Activated naive CD8-positive, alpha-beta T cell (primary cell): ENCODE measurements around the gene C13orf46.
"Not testable (repeated sequence)": the region's sequence is repeated elsewhere in the genome, so short reads cannot be mapped to it uniquely, and the experiment has no call there.

ENCODE experiments used
- H3K27ac Mint-ChIP-seq: one replicate; pipeline ENCODE4 v1.8.0; 2021; ENCODE audit warnings: mixed read lengths
- H3K27me3 Mint-ChIP-seq: one replicate; pipeline ENCODE4 v1.8.0; 2021; ENCODE audit warnings: mixed read lengths
- H3K36me3 Mint-ChIP-seq: one replicate; pipeline ENCODE4 v1.8.0; 2021; ENCODE audit warnings: mixed read lengths
- H3K4me1 Mint-ChIP-seq: one replicate; pipeline ENCODE4 v1.8.0; 2021; ENCODE audit warnings: low read depth, mixed read lengths
- H3K4me3 Mint-ChIP-seq: one replicate; pipeline ENCODE4 v1.8.0; 2021; ENCODE audit warnings: mild to moderate bottlenecking, mixed read lengths
- H3K9me3 Mint-ChIP-seq: one replicate; pipeline ENCODE4 v1.8.0; 2021; ENCODE audit warnings: low read depth, mixed read lengths

C13orf46 gene

DNA sequence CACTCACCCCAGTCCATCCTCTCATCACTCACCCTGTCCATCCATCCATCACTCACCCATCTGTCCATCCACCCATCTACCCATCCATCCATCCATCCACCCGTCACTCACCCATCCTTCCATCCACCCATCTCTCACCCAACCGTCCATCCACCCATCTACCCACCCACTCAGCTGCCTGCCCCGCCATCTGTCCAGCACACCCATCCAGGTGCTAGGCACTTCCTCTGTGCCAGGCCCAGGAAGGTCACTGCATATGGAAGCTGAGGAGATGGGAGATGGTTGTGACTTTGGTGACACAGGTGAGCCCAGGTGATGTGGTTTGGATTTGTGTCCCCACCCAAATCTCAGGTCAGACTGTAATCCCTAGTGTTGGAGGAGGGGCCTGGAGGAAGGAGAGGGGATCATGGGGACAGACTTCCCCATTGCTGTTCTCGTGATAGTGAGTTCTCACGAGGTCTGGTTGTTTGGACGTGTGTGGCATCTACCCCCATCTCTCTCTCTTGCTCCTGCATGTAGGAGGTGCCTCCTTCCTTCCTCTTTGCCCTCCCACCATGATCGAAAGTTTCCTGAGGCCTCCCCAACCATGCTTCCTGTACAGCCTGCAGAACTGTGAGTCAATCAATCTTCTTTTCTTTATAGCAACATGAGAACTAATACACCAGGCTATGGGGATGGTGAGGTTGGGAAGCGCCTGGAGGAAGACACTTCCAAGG is 15.9 kb upstream of the C13orf46 start:
- H3K36me3 Mint-ChIP-seq, result peaks cover 14% of the 10 kb centered on the region
- H3K27me3 Mint-ChIP-seq, result no peaks in the 10 kb centered on the region
- H3K27ac Mint-ChIP-seq, result peak overlapping the region; percentile 70
- H3K4me3 Mint-ChIP-seq, result no peak overlapping the region
- H3K4me1 Mint-ChIP-seq, result peaks cover 3% of the 10 kb centered on the region
- no peaks in the 10 kb centered on the region for H3K9me3 Mint-ChIP-seq

GRCh38 chr13:113988859-113989258 is 15.0 kb upstream of the C13orf46 start:
- H3K27me3 Mint-ChIP-seq, H3K27ac Mint-ChIP-seq, H3K4me3 Mint-ChIP-seq, H3K9me3 Mint-ChIP-seq, H3K4me1 Mint-ChIP-seq: not testable (repeated sequence)
- peaks cover 12% of the 10 kb centered on the region for H3K36me3 Mint-ChIP-seq

- Mint-ChIP-seq H3K36me3 (peaks cover 7% of the 10 kb centered on the region), H3K27ac (no peak overlapping the region), H3K9me3 (no peaks in the 10 kb centered on the region), H3K4me1 (peaks cover 2% of the 10 kb centered on the region), H3K27me3 (no peaks in the 10 kb centered on the region), H3K4me3 (no peak overlapping the region)
Measured at GRCh38 chr13:113982296-113982661, 8.4 kb upstream of the C13orf46 start.

- Mint-ChIP-seq H3K9me3 (no peaks in the 10 kb centered on the region), H3K27ac (no peak overlapping the region), H3K27me3 (no peaks in the 10 kb centered on the region), H3K36me3 (peaks cover 7% of the 10 kb centered on the region), H3K4me3 (no peak overlapping the region), H3K4me1 (peaks cover 2% of the 10 kb centered on the region)
Measured at GRCh38 chr13:113981611-113982295, 7.9 kb upstream of the C13orf46 start.

DNA sequence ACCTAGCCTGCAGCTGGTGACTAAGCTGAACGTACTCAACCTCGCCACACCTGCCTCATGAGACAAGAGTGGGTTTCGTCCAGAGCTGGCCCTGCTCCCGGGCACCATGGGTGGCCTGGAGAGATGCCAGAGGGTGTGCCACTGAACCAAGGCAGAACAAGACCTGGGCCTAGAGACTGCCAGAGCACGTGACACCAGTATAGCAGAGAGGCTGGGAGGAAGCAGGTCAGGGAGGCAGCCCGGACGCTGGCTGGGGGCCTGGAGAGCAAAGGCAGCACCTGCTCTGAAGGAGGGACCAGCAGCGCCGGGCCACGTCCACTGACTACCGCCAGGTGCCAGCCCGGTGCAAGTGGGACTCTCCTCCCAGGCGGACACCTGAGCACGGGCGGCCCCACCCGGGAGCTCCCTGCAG is 7.3 kb upstream of the C13orf46 start:
- no peak overlapping the region for H3K4me3 Mint-ChIP-seq
- no peaks in the 10 kb centered on the region for H3K27me3 Mint-ChIP-seq
- H3K27ac Mint-ChIP-seq, result no peak overlapping the region
- peaks cover 2% of the 10 kb centered on the region for H3K4me1 Mint-ChIP-seq
- H3K36me3 Mint-ChIP-seq, result peaks cover 7% of the 10 kb centered on the region
- H3K9me3 Mint-ChIP-seq, result no peaks in the 10 kb centered on the region

DNA sequence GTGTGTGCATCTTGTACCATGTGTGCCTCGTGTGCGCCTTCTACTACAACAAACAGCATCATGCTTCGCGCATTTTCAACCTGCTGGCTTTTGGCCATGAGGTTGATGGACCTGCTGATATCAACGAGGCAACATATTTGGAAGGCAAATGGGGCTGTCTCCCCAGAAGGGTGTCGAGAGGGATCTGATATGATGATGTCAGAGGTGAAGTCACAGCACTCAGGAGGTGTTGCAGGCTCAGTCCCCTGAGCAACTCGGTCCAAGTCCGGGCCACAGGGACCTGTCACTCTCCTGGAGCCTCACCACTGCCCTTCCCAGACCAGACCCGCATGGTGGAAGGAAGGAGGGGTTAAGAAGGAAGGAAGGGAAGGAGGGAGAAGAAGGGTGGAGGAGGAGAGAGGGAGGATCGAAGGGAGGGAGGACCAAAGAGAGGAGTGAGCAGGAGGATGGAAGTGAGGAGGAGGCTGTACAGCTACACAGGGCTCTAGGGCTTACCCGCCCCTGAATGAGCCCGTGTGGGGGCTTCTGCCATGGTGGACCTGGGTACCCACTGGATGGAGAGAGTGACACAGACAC is 6.7 kb upstream of the C13orf46 start:
- H3K9me3 Mint-ChIP-seq, result no peaks in the 10 kb centered on the region
- no peaks in the 10 kb centered on the region for H3K27me3 Mint-ChIP-seq
- peaks cover 2% of the 10 kb centered on the region for H3K4me1 Mint-ChIP-seq
- no peak overlapping the region for H3K4me3 Mint-ChIP-seq
- peak overlapping the region; percentile 68 for H3K27ac Mint-ChIP-seq
- H3K36me3 Mint-ChIP-seq, result peaks cover 7% of the 10 kb centered on the region

GRCh38 chr13:113979791-113980471 is 6.1 kb upstream of the C13orf46 start:
- Mint-ChIP-seq H3K4me3 (no peak overlapping the region), H3K27ac (peak overlapping the region; percentile 68), H3K4me1 (peaks cover 2% of the 10 kb centered on the region), H3K27me3 (no peaks in the 10 kb centered on the region), H3K9me3 (no peaks in the 10 kb centered on the region), H3K36me3 (peaks cover 7% of the 10 kb centered on the region)

DNA sequence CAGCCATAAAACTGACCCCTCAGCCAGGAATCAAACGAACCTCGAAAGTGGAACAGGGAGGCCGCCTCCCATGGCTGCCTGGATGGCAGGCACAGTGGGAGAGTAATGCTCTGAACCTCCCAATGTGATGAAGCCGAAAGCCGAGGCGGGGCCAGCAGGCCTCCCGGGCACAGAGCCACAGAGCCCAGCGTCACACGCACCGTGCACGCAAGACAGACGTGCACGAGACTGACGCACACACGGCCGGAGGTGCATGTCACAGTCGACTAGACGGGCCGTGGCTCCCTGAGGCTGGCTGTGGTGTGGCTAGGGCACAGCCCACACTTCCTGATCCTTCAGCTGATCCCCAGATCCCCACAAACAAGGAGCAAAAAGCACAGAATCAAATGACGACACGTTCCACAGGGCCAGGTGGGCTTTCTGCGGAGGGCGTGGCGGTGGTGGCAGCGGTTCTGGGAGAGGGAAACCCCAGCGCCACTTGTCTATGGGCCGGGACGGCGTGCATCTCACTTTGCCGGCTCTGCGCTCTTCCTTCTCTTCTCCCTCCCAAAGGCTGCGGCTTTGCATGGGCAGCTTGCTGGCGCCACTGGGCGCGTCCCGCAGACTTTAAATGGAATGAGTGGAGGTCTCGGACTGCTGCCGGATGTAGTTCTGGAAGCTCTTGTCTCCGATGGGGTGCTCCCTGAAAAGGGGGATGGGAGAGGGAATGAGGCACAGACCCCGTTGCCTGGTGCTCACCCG is 5.0 kb upstream of the C13orf46 start:
- H3K4me3 Mint-ChIP-seq, result no peak overlapping the region
- no peaks in the 10 kb centered on the region for H3K27me3 Mint-ChIP-seq
- H3K9me3 Mint-ChIP-seq, result no peaks in the 10 kb centered on the region
- H3K4me1 Mint-ChIP-seq, result peaks cover 2% of the 10 kb centered on the region
- no peak overlapping the region for H3K27ac Mint-ChIP-seq
- H3K36me3 Mint-ChIP-seq, result peaks cover 7% of the 10 kb centered on the region

DNA sequence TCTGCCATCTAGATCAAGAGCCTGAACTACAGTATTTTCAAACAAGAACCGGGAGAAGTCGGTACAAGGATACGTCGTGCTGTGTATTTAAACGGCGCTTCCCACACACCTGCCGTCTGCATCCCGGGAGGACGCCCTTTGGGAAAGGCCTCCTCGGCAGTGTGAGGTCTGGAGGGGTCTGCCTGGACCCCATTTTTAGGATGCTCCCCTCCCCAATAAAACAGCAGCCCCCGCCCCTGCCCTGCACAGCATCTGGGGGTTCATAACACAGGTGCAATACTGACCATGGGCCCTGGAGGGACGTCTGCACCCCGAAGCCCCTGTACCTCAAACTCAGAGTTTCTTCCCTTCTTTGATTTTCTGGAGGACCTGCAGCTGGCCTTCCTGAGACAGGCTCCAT is 4.1 kb upstream of the C13orf46 start:
- H3K27ac Mint-ChIP-seq, result peak overlapping the region; percentile 28
- no peaks in the 10 kb centered on the region for H3K9me3 Mint-ChIP-seq
- no peaks in the 10 kb centered on the region for H3K27me3 Mint-ChIP-seq
- H3K4me3 Mint-ChIP-seq, result no peak overlapping the region
- H3K36me3 Mint-ChIP-seq, result peaks cover 7% of the 10 kb centered on the region
- peaks cover 2% of the 10 kb centered on the region for H3K4me1 Mint-ChIP-seq

- H3K9me3 Mint-ChIP-seq, result no peaks in the 10 kb centered on the region
- H3K4me1 Mint-ChIP-seq, result peaks cover 2% of the 10 kb centered on the region
- no peak overlapping the region for H3K4me3 Mint-ChIP-seq
- H3K27me3 Mint-ChIP-seq, result no peaks in the 10 kb centered on the region
- peak overlapping the region; percentile 50 for H3K27ac Mint-ChIP-seq
- H3K36me3 Mint-ChIP-seq, result peaks cover 7% of the 10 kb centered on the region
Measured at GRCh38 chr13:113976711-113977684, 3.1 kb upstream of the C13orf46 start.

- Mint-ChIP-seq H3K27ac (peak overlapping the region; percentile 41), H3K27me3 (no peaks in the 10 kb centered on the region), H3K4me1 (peaks cover 2% of the 10 kb centered on the region), H3K36me3 (peaks cover 7% of the 10 kb centered on the region), H3K4me3 (no peak overlapping the region), H3K9me3 (no peaks in the 10 kb centered on the region)
Measured at GRCh38 chr13:113975416-113975815, 1.5 kb upstream of the C13orf46 start.

DNA sequence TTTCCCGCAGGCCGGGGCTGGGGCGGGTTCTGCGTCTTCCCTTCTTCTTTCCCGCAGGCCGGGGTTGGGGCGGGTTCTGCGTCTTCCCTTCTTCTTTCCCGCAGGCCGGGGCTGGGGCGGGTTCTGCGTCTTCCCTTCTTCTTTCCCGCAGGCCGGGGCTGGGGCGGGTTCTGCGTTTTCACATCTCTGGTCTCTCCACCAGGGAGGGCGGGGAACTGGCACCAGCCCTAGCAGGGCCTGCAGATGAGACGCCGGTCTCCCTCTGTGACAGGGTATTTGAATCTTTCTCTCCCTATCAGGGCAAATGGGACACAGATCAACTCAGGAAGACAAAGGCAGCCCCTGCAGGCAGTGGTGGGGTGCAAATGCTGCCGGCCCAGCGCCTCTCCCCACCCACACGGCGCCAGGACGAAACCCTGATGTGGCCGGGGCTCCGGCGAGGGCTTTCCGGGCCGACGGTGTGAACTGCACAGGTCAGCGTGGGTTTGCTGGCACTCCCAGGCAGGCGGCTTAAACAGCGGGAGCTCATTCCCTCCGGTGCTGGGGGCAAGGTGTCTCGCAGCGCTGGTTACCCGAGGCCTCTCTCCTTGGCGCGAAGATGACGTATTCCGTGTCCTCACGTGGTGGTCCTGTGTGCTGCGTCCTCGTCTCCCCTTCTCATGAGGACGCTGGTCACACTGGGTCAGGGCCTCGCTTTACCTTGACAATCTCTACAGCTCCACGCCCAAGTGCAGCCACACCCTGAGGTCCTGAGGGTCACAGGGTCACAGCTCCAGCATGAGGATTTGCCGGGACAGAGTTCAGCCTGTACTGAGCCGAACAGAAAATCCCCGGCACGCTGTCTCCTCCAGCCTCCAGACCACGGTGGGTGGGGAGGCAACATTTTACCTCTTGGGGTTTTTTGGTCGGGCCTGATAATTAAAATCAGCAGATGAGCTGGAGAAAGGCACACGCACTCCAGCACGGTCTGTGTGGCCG is 717 bp upstream of the C13orf46 start:
- Mint-ChIP-seq H3K4me3 (no peak overlapping the region), H3K27ac (no peak overlapping the region), H3K4me1 (no peaks in the 10 kb centered on the region), H3K36me3 (peaks cover 2% of the 10 kb centered on the region), H3K9me3 (no peaks in the 10 kb centered on the region), H3K27me3 (no peaks in the 10 kb centered on the region)
